ENCODE results near the gene WNK1. TPM values are rescaled to one million over a fixed set of nuclear protein-coding genes. Genes with fewer than 3 reads are reported as not detected.
A peak's percentile ranks its signal among the peaks of the same experiment; 100 is the strongest.

Gene WNK1
- total RNA-seq, 4 donors from 2014 or later, result 273 to 518 (median 346) TPM

DNA sequence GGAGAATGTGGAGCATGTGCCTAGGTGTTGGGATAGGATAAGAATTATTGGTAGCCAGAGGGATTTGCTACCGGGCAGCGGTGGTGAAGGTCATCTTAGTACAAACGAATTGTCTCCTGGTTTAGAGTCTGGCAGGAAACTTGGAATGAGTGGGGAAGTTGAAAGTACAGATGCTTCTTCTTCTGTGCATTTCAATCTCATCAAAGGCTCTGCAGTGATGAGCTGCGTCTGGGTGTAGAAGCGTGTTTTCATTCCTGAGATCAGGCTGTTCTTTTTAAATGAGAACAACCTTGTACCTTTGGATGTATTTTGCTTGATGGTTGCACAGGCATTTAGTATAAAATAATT, 2.1 kb downstream of the WNK1 start:
- WGBS, 2 donors, result 1 to 2% methylated on average over 5 of the region's 5 CpGs
- no peak for TF ChIP-seq POLR2A (IDR thresholded peaks at IDR 0.05)
- TF ChIP-seq, protein P1, sequence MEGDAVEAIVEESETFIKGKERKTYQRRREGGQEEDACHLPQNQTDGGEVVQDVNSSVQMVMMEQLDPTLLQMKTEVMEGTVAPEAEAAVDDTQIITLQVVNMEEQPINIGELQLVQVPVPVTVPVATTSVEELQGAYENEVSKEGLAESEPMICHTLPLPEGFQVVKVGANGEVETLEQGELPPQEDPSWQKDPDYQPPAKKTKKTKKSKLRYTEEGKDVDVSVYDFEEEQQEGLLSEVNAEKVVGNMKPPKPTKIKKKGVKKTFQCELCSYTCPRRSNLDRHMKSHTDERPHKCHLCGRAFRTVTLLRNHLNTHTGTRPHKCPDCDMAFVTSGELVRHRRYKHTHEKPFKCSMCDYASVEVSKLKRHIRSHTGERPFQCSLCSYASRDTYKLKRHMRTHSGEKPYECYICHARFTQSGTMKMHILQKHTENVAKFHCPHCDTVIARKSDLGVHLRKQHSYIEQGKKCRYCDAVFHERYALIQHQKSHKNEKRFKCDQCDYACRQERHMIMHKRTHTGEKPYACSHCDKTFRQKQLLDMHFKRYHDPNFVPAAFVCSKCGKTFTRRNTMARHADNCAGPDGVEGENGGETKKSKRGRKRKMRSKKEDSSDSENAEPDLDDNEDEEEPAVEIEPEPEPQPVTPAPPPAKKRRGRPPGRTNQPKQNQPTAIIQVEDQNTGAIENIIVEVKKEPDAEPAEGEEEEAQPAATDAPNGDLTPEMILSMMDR (IDR thresholded peaks at IDR 0.05), result no peak
- peak overlapping the region; percentile 75 for H3K4me3 ChIP-seq (ENCODE audit: low read depth, poor library complexity, severe bottlenecking)
- intact Hi-C loops (cut with DNase I; ENCODE audit: low total_unique reads), result loop anchor here (5.0 kb wide), 1 partner anchor 182 kb away; no protein-coding TSS in a partner anchor
- no peak for DNase-seq (ENCODE audit: low spot score in 2 of 2)

DNA sequence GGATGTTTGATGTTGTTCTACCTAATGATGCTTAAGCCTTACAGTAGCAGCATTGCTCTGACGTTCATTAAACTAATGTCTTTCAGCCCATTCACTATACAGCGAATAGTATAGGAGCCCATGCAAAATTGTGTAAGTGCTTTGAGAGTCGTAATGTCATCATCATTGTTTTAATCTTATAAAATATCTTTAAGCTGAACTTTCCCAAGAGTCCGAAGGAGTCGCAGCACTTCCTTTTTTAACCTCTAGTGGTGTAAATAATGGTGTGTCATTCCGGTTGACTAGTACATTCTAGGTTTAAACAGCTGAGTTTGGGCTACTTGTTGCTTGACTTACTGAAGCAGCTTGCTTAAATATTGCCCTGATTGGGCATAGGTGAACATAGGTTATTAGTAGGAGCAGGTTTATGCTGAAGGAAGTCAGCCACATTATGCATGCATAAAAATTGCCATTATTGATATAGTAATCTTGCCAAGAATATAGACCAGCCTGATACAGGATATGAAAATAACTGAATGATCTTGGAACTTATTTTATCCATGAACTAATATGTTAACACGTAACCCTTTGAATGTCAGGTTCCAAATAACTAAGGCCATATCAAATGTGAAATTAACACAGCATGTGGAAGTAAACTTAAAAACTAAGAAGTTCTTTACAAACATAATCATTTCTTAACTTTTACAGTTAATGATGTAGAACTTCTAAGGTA, 2.6 kb downstream of the WNK1 start:
- peak overlapping the region; percentile 75 for H3K4me3 ChIP-seq (ENCODE audit: low read depth, poor library complexity, severe bottlenecking)
- TF ChIP-seq, protein P1 (IDR thresholded peaks at IDR 0.05), result no peak
- TF ChIP-seq POLR2A (IDR thresholded peaks at IDR 0.05), result no peak
- DNase-seq (ENCODE audit: low spot score in 2 of 2), result no peak
- WGBS, 2 donors, result 3% methylated on average over 7 of the region's 7 CpGs
- intact Hi-C loops (cut with DNase I; ENCODE audit: low total_unique reads), result loop anchor here (5.0 kb wide), 1 partner anchor 183 kb away; no protein-coding TSS in a partner anchor

DNA sequence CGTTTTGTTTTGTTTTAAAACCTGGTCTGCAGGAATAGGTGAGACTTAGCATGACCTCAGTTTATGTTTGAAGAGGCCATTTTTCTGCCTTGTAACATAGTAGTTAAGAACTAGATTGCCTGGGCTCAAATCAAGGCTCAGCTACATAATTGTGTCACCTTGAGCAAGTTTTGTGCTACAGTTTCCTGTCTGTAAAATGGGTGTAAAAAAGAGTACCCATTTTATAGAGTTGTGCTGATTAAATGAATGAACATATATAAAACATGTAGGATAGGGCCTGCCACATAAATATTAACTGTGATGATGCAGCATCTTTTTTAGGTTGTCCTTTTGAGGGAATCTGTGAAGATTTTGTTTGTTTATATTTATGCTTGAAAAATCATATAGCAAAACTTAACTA, 7.2 kb downstream of the WNK1 start:
- H3K4me3 ChIP-seq (ENCODE audit: low read depth, poor library complexity, severe bottlenecking), result no peak overlapping the region
- WGBS, 2 donors, result 60 to 88% methylated on average over 1 of the region's 1 CpG
- TF ChIP-seq, protein P1 (IDR thresholded peaks at IDR 0.05), result no peak
- no peak for TF ChIP-seq POLR2A (IDR thresholded peaks at IDR 0.05)
- intact Hi-C loops (cut with DNase I; ENCODE audit: low total_unique reads), result no loop called here
- no peak for DNase-seq (ENCODE audit: low spot score in 2 of 2)

DNA sequence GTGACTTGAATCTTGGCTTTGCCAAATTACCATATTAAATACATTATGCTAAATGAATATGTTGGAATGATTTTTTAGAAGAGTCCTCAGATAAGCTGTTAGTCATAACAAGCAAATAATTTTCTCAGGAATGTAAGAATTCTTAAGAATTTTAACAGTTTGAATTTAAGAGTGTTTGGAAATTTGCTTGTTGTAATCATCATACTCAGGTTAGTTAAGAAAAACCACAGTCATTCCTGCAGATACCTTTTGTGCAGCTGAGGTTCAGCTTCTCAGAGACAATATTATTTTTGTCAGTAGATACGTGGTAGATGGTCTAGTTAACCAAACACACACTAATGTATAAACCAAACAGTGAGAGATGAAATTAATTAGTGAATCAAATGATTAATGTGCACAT, 8.9 kb downstream of the WNK1 start:
- no peak for DNase-seq (ENCODE audit: low spot score in 2 of 2)
- WGBS, 2 donors, result 17 to 48% methylated on average over 1 of the region's 1 CpG
- intact Hi-C loops (cut with DNase I; ENCODE audit: low total_unique reads), result no loop called here
- TF ChIP-seq POLR2A (IDR thresholded peaks at IDR 0.05), result no peak
- TF ChIP-seq, protein P1 (IDR thresholded peaks at IDR 0.05), result no peak
- no peak overlapping the region for H3K4me3 ChIP-seq (ENCODE audit: low read depth, poor library complexity, severe bottlenecking)

DNA sequence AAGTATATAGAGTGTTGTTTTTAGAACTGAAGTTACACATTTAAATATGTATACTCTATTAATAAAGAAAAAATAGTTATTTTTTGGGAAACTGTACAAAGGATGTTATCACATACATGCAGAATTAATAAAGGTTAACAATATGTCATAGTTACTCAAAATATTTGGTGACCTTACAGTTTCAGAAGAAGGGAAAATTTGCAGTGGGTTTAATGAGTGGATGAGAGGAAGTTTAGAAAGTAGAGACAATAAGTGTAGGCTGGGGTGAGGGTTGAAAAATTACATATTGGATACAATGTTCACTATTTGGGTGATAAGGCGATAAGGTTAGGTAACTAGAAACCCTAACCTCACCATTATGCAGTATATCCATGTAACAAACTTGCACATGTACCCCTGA, 13.5 kb downstream of the WNK1 start:
- H3K4me3 ChIP-seq (ENCODE audit: low read depth, poor library complexity, severe bottlenecking), result no peak overlapping the region
- 96 to 97% methylated on average over 1 of the region's 1 CpG for WGBS, 2 donors
- no peak for DNase-seq (ENCODE audit: low spot score in 2 of 2)
- TF ChIP-seq POLR2A (IDR thresholded peaks at IDR 0.05), result no peak
- TF ChIP-seq, protein P1 (IDR thresholded peaks at IDR 0.05), result no peak
- intact Hi-C loops (cut with DNase I; ENCODE audit: low total_unique reads), result no loop called here

DNA sequence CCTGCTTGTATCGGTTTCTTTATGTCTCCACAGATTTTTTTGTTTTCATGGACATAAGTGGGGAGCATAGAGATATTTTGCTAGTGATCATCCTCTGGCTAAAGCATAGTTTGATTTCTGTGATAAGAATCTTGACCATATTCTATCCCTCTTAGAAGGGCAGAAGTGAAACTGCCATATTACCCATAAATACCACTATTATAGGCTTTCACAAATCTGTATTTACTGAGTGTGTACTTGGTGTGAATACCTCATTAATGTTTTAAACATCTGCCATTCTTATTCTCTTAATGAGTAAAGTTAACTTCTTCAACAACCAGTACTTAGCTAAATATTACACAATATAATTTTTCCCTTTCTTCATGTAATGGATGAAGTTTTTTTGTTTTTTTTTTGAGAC, 16.1 kb downstream of the WNK1 start:
- 95% methylated on average over 1 of the region's 1 CpG for WGBS, 2 donors
- TF ChIP-seq, protein P1 (IDR thresholded peaks at IDR 0.05), result no peak
- TF ChIP-seq POLR2A (IDR thresholded peaks at IDR 0.05), result no peak
- DNase-seq (ENCODE audit: low spot score in 2 of 2), result no peak
- no peak overlapping the region for H3K4me3 ChIP-seq (ENCODE audit: low read depth, poor library complexity, severe bottlenecking)
- intact Hi-C loops (cut with DNase I; ENCODE audit: low total_unique reads), result no loop called here

All from lower leg skin (tissue), 4 donors.